ENCODE measurements around the gene PPP1R12A. TPM values are rescaled to one million over a fixed set of nuclear protein-coding genes. Genes with fewer than 3 reads are reported as not detected.
"Not testable (repeated sequence)": the region's sequence is repeated elsewhere in the genome, so short reads cannot be mapped to it uniquely, and the experiment has no call there.

The PPP1R12A gene
- total RNA-seq, 1 donor from 2014 or later: 91.3 TPM

DNA sequence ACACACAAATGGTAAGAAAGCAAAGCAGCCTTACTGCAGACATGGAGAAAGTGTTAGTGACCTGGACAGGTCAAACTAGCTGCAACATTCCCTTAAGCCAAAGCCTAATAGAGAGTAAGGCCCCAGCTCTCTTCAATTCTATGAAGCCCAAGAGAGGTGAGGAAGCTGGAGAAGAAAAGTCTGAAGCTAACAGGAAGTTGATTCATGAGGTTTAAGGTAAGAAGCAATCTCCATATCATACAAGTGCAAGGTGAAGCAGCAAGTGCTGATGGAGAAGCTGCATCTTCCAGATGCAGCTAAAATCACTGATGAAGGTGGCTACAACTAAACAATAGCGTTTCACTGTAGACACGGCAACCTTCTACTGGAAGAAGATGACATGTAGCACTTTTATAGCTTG, 53.5 kb downstream of the PPP1R12A start:
- no peaks in the 10 kb centered on the region for H3K36me3 ChIP-seq (ENCODE audit: control insufficient read depth in 3 of 3, insufficient read depth in 3 of 3, low read length in 3 of 3)
- H3K27ac ChIP-seq (ENCODE audit: low read depth, low read length): no peak overlapping the region
- peaks cover 1 to 15% (median 14%) of the 10 kb centered on the region in 3 donors for H3K4me1 ChIP-seq (ENCODE audit: control insufficient read depth in 3 of 3, insufficient read depth in 3 of 3, low read length in 3 of 3)
- no peaks in the 10 kb centered on the region for H3K9me3 ChIP-seq (ENCODE audit: control insufficient read depth in 3 of 3, low read length in 3 of 3)
- no peak overlapping the region for H3K9ac ChIP-seq (ENCODE audit: low read depth in 1 of 3, low read length in 3 of 3)
- no peaks in the 10 kb centered on the region for H3K27me3 ChIP-seq (ENCODE audit: control insufficient read depth in 3 of 3, insufficient read depth in 3 of 3, low read length in 3 of 3)
- no peak overlapping the region for H3K4me3 ChIP-seq (ENCODE audit: low read length in 3 of 3)

DNA sequence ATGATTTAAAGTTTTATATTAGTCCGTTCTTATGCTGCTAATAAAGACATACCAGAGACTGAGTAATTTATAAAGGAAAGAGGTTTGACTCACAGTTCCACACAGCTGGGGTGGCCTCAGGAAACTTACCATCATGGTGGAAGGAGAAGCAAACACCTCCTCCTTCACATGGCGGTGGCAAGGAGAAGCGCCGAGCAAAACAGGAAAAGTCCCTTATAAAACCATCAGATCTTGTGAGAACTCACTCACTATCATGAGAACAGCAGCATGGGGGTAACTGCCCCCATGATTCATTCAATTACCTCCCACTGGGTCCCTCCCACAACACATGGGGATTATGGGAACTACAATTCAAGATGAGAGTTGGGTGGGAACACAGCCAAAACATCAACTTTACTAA, 56.4 kb downstream of the PPP1R12A start:
- peaks cover 0 to 14% (median 3%) of the 10 kb centered on the region in 3 donors for H3K4me1 ChIP-seq (ENCODE audit: control insufficient read depth in 3 of 3, insufficient read depth in 3 of 3, low read length in 3 of 3)
- not testable (repeated sequence) for H3K9ac ChIP-seq (ENCODE audit: low read depth in 1 of 3, low read length in 3 of 3); H3K27me3 ChIP-seq (ENCODE audit: control insufficient read depth in 3 of 3, insufficient read depth in 3 of 3, low read length in 3 of 3); H3K4me3 ChIP-seq (ENCODE audit: low read length in 3 of 3); H3K27ac ChIP-seq (ENCODE audit: low read depth, low read length); H3K36me3 ChIP-seq (ENCODE audit: control insufficient read depth in 3 of 3, insufficient read depth in 3 of 3, low read length in 3 of 3); H3K9me3 ChIP-seq (ENCODE audit: control insufficient read depth in 3 of 3, low read length in 3 of 3)

DNA sequence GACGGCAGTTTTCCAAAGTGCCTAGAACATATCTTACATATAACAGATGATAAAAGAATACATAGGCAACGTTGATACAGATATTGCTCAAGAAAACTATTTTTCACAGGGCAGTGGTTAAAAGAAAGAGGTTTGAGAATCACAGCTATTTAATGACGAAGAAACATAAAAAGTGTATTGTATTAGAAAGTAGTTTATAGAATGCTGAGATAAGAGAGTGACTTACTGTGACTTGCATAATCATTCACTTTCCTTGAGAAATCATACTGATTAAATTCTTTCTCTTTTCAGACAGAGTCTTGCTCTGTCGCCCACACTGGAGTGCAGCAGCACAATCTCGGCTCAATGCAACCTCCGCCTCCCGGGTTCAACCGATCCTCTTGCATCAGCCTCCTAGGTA, 57.7 kb downstream of the PPP1R12A start:
- H3K27ac ChIP-seq (ENCODE audit: low read depth, low read length): no peak overlapping the region
- H3K4me1 ChIP-seq (ENCODE audit: control insufficient read depth in 3 of 3, insufficient read depth in 3 of 3, low read length in 3 of 3): peaks cover 0 to 9% (median 3%) of the 10 kb centered on the region in 3 donors
- H3K9me3 ChIP-seq (ENCODE audit: control insufficient read depth in 3 of 3, low read length in 3 of 3): no peaks in the 10 kb centered on the region
- H3K4me3 ChIP-seq (ENCODE audit: low read length in 3 of 3): no peak overlapping the region
- no peaks in the 10 kb centered on the region for H3K27me3 ChIP-seq (ENCODE audit: control insufficient read depth in 3 of 3, insufficient read depth in 3 of 3, low read length in 3 of 3)
- H3K36me3 ChIP-seq (ENCODE audit: control insufficient read depth in 3 of 3, insufficient read depth in 3 of 3, low read length in 3 of 3): no peaks in the 10 kb centered on the region
- no peak overlapping the region for H3K9ac ChIP-seq (ENCODE audit: low read depth in 1 of 3, low read length in 3 of 3)

DNA sequence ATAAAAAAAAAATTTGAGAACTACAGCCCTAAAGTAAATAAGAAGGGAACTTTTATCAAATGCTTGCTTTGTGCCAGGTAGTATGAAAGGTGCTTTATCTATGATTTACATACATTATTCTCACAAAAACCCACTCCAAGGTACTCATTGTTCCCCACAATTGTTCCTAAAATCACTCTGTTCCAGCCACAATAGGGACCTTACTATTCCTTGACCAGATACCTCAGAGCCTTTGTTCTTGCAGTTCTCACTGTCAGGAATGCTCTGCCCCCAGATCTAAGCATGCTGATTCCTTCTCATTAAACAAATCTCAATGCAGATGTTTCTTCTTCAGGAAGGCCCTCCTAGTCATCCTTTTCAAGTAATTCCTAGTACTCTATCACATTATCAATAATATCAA, 60.2 kb downstream of the PPP1R12A start:
- Histone ChIP-seq H3K27me3 (ENCODE audit: control insufficient read depth in 3 of 3, insufficient read depth in 3 of 3, low read length in 3 of 3) (no peaks in the 10 kb centered on the region), H3K27ac (ENCODE audit: low read depth, low read length) (no peak overlapping the region), H3K36me3 (ENCODE audit: control insufficient read depth in 3 of 3, insufficient read depth in 3 of 3, low read length in 3 of 3) (no peaks in the 10 kb centered on the region), H3K9me3 (ENCODE audit: control insufficient read depth in 3 of 3, low read length in 3 of 3) (no peaks in the 10 kb centered on the region), H3K9ac (ENCODE audit: low read depth in 1 of 3, low read length in 3 of 3) (no peak overlapping the region), H3K4me3 (ENCODE audit: low read length in 3 of 3) (no peak overlapping the region), H3K4me1 (ENCODE audit: control insufficient read depth in 3 of 3, insufficient read depth in 3 of 3, low read length in 3 of 3) (peaks cover 0 to 3% (median 0%) of the 10 kb centered on the region in 3 donors)

DNA sequence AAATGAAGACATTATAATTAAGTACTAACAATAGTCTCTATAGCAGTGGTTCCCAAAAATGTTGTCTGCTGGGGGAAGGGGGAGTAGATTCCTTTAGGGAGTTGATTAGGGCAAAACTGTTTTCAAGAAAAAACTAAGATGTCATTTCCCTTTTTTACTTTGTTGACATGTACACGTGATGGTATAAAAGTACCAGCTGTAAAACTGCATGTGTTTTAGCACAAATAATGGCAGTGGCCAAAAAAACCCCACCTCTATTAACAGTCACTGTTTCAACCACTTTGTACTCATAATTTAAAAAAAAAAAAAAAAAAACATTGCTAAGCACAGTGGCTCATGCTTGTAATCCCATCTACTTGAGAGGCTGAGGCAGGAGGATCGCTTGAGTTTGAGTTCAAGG, 61.7 kb downstream of the PPP1R12A start:
- Histone ChIP-seq H3K4me3 (ENCODE audit: low read length in 3 of 3) (no peak overlapping the region), H3K9ac (ENCODE audit: low read depth in 1 of 3, low read length in 3 of 3) (no peak overlapping the region), H3K9me3 (ENCODE audit: control insufficient read depth in 3 of 3, low read length in 3 of 3) (no peaks in the 10 kb centered on the region), H3K27me3 (ENCODE audit: control insufficient read depth in 3 of 3, insufficient read depth in 3 of 3, low read length in 3 of 3) (no peaks in the 10 kb centered on the region), H3K36me3 (ENCODE audit: control insufficient read depth in 3 of 3, insufficient read depth in 3 of 3, low read length in 3 of 3) (no peaks in the 10 kb centered on the region), H3K27ac (ENCODE audit: low read depth, low read length) (no peak overlapping the region), H3K4me1 (ENCODE audit: control insufficient read depth in 3 of 3, insufficient read depth in 3 of 3, low read length in 3 of 3) (peaks cover 0 to 3% (median 0%) of the 10 kb centered on the region in 3 donors)

DNA sequence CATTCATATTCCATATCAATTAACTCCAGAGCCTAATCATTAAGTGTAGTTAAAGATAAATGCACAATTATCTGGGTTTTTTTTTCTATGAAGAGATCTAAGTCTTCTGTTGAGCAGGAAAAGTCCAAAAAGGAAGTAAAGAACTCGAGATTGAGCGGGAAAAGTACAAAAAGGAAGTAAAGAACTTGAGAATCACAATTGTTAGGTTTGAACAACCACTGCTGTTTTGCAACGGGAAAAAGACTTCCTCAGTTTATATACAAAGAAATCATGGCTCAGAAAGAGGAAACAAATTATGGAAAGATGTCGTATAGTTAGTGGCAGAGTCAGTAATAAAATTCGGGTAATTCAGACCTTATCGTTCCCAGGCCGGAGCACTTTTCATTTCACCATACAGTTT, 63.3 kb downstream of the PPP1R12A start:
- Histone ChIP-seq H3K27me3 (ENCODE audit: control insufficient read depth in 3 of 3, insufficient read depth in 3 of 3, low read length in 3 of 3) (no peaks in the 10 kb centered on the region), H3K27ac (ENCODE audit: low read depth, low read length) (no peak overlapping the region), H3K36me3 (ENCODE audit: control insufficient read depth in 3 of 3, insufficient read depth in 3 of 3, low read length in 3 of 3) (no peaks in the 10 kb centered on the region), H3K9me3 (ENCODE audit: control insufficient read depth in 3 of 3, low read length in 3 of 3) (no peaks in the 10 kb centered on the region), H3K4me3 (ENCODE audit: low read length in 3 of 3) (no peak overlapping the region), H3K4me1 (ENCODE audit: control insufficient read depth in 3 of 3, insufficient read depth in 3 of 3, low read length in 3 of 3) (peaks cover 0 to 3% (median 0%) of the 10 kb centered on the region in 3 donors), H3K9ac (ENCODE audit: low read depth in 1 of 3, low read length in 3 of 3) (no peak overlapping the region)

DNA sequence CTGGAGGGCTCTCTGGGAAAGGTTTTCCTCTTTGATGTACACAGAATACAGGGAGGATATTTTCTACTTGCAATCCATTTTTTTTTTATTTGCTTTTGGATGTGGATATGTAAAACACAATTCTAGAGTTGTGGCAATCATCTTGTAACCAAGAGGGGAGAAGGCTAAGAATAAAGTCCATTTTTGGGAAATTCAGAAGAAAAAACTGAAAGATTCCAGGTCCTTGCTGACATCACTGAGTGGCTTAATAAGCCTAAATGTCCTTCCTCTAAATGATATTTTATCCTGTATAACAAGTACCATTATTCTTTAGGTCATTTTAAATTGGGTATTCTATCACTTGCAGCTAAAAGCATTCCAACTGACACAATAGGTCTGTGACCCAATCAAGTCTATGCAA, 64.0 kb downstream of the PPP1R12A start:
- Histone ChIP-seq H3K27ac (ENCODE audit: low read depth, low read length) (no peak overlapping the region), H3K4me1 (ENCODE audit: control insufficient read depth in 3 of 3, insufficient read depth in 3 of 3, low read length in 3 of 3) (no peaks in the 10 kb centered on the region), H3K9ac (ENCODE audit: low read depth in 1 of 3, low read length in 3 of 3) (no peak overlapping the region), H3K9me3 (ENCODE audit: control insufficient read depth in 3 of 3, low read length in 3 of 3) (no peaks in the 10 kb centered on the region), H3K27me3 (ENCODE audit: control insufficient read depth in 3 of 3, insufficient read depth in 3 of 3, low read length in 3 of 3) (no peaks in the 10 kb centered on the region), H3K4me3 (ENCODE audit: low read length in 3 of 3) (no peak overlapping the region), H3K36me3 (ENCODE audit: control insufficient read depth in 3 of 3, insufficient read depth in 3 of 3, low read length in 3 of 3) (no peaks in the 10 kb centered on the region)

DNA sequence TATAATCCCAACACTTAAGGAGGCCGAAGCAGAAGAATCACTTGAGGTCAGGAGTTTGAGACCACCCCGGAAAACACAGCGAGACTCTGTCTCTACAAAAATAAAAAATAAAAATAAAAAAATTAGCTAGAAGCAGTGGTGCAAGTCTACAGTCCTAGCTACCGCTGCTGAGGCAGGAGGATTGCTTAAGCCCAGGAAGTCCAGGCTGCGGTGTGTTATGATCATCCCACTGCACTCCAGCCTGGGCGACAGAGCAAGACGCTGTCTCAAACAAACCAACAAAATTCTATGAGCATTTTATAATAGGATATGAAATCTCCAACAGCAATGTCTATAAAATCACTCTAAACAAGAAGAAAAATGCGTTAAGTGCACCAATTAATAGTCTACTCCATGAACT, 75.3 kb downstream of the PPP1R12A start:
- Histone ChIP-seq H3K36me3 (ENCODE audit: control insufficient read depth in 3 of 3, insufficient read depth in 3 of 3, low read length in 3 of 3) (no peaks in the 10 kb centered on the region), H3K9ac (ENCODE audit: low read depth in 1 of 3, low read length in 3 of 3) (no peak overlapping the region), H3K4me1 (ENCODE audit: control insufficient read depth in 3 of 3, insufficient read depth in 3 of 3, low read length in 3 of 3) (no peaks in the 10 kb centered on the region), H3K27ac (ENCODE audit: low read depth, low read length) (no peak overlapping the region), H3K27me3 (ENCODE audit: control insufficient read depth in 3 of 3, insufficient read depth in 3 of 3, low read length in 3 of 3) (no peaks in the 10 kb centered on the region), H3K4me3 (ENCODE audit: low read length in 3 of 3) (no peak overlapping the region), H3K9me3 (ENCODE audit: control insufficient read depth in 3 of 3, low read length in 3 of 3) (no peaks in the 10 kb centered on the region)

DNA sequence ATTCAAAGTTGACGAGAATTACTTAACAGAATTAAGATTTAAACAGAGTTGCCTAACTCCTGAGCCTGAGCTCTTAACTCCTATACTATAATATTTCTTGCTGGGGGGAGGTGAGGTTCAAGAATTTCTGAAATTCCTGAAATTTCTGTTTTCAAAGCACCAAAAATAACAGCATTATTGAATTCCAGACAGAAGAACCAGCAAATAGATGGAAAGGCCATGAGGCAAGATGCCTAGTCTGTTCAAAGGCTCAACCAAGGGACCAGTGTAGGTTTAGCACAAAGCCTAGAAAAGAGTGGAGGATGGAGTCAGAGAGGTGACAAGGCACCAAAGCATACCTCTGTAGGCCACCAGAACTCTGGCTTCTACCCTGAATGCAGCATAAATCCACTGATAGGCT, 76.4 kb downstream of the PPP1R12A start:
- Histone ChIP-seq H3K4me3 (ENCODE audit: low read length in 3 of 3) (no peak overlapping the region), H3K27me3 (ENCODE audit: control insufficient read depth in 3 of 3, insufficient read depth in 3 of 3, low read length in 3 of 3) (no peaks in the 10 kb centered on the region), H3K9me3 (ENCODE audit: control insufficient read depth in 3 of 3, low read length in 3 of 3) (no peaks in the 10 kb centered on the region), H3K9ac (ENCODE audit: low read depth in 1 of 3, low read length in 3 of 3) (no peak overlapping the region), H3K36me3 (ENCODE audit: control insufficient read depth in 3 of 3, insufficient read depth in 3 of 3, low read length in 3 of 3) (no peaks in the 10 kb centered on the region), H3K4me1 (ENCODE audit: control insufficient read depth in 3 of 3, insufficient read depth in 3 of 3, low read length in 3 of 3) (no peaks in the 10 kb centered on the region), H3K27ac (ENCODE audit: low read depth, low read length) (no peak overlapping the region)

DNA sequence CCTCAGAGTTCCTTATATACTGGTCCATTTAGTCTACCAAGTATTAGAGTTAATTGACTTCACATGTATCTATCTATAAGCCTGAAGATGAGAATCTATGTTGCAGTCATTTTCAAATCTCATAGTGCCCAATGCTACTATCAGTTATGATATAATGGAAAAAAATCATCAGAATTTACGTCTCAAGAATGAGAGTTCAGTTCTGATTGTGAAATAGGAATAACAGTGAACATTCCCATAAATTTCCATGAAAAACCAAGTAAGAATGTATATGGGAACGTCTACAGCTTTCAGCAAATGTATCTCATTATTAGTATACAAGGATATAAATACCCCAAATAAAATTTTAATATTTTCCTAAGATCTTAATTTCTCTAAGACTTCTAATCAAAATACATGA, 77.2 kb downstream of the PPP1R12A start:
- H3K27me3 ChIP-seq (ENCODE audit: control insufficient read depth in 3 of 3, insufficient read depth in 3 of 3, low read length in 3 of 3): no peaks in the 10 kb centered on the region
- H3K4me3 ChIP-seq (ENCODE audit: low read length in 3 of 3): no peak overlapping the region
- H3K4me1 ChIP-seq (ENCODE audit: control insufficient read depth in 3 of 3, insufficient read depth in 3 of 3, low read length in 3 of 3): no peaks in the 10 kb centered on the region
- H3K27ac ChIP-seq (ENCODE audit: low read depth, low read length): no peak overlapping the region
- H3K9me3 ChIP-seq (ENCODE audit: control insufficient read depth in 3 of 3, low read length in 3 of 3): no peaks in the 10 kb centered on the region
- H3K9ac ChIP-seq (ENCODE audit: low read depth in 1 of 3, low read length in 3 of 3): no peak overlapping the region
- H3K36me3 ChIP-seq (ENCODE audit: control insufficient read depth in 3 of 3, insufficient read depth in 3 of 3, low read length in 3 of 3): no peaks in the 10 kb centered on the region

Data from skeletal muscle tissue (tissue), 4 donors.